ENCODE data around the gene FN1. TPM values are rescaled to one million over a fixed set of nuclear protein-coding genes. Genes with fewer than 3 reads are reported as not detected.

Gene FN1
- total and polyA plus RNA-seq, 3 donors from 2014 or later: 36.8 to 245 (median 66.3) TPM

DNA sequence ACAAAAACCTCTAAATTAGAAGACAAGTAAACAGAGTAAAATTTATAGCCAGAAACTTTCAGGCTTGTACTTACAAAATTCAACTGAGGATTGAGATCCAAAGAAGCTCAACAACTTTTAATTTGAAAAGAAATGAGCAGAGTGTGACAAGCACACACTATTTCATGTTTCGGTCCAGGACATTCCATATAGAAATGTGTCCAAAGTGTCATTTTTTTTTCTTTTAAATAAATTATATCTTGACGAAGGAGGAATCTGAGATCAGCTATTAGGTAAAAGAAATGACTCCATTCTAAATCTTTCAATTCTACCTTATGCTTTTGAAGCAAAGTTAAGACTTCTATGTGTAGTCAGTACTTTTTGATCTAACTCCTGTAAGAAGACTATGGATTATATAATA lies 4.6 kb downstream of the FN1 start:
- Histone ChIP-seq H3K27ac (no peak overlapping the region), H3K36me3 (ENCODE audit: low read depth, missing control alignments) (no peaks in the 10 kb centered on the region), H3K9me3 (no peaks in the 10 kb centered on the region), H3K4me1 (no peaks in the 10 kb centered on the region), H3K27me3 (no peaks in the 10 kb centered on the region), H3K4me3 (no peak overlapping the region)
- TF ChIP-seq, protein P1, sequence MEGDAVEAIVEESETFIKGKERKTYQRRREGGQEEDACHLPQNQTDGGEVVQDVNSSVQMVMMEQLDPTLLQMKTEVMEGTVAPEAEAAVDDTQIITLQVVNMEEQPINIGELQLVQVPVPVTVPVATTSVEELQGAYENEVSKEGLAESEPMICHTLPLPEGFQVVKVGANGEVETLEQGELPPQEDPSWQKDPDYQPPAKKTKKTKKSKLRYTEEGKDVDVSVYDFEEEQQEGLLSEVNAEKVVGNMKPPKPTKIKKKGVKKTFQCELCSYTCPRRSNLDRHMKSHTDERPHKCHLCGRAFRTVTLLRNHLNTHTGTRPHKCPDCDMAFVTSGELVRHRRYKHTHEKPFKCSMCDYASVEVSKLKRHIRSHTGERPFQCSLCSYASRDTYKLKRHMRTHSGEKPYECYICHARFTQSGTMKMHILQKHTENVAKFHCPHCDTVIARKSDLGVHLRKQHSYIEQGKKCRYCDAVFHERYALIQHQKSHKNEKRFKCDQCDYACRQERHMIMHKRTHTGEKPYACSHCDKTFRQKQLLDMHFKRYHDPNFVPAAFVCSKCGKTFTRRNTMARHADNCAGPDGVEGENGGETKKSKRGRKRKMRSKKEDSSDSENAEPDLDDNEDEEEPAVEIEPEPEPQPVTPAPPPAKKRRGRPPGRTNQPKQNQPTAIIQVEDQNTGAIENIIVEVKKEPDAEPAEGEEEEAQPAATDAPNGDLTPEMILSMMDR (IDR thresholded peaks at IDR 0.05): no peak
- TF ChIP-seq POLR2A (IDR thresholded peaks at IDR 0.05): no peak
- no peak for DNase-seq
- 40 to 41% methylated on average over 2 of the region's 2 CpGs for WGBS, 2 donors
- intact Hi-C loops (cut with DNase I; ENCODE audit: low total_unique reads): no loop called here

DNA sequence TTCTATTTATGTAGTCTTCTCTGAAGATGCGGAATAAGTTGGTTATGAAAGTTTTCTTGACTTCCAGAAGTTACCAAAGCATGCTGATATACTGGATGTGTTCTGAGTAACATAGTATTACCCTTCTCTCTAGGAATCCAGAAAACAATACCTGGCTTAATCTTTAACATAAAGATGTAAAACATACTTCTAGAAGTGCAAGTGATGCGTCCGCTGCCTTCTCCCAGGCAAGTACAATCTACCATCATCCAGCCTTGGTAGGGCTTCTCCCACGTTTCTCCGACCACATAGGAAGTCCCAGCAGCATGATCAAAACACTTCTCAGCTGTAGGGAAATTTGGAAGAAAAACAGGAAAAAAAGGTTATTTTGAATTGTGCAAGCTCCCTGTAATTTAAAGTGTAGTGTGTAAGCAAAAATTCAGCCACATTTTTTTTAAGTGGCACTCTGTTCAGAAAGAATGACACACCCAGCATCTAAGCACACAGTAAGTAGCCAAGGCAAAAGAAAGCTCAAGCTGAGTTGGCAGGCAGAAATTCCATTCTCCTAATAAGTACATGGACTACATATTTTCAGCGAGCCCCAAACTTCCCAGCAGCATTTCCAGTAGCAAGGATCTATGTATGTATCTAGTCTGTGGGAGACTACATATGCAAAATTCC lies 5.2 kb downstream of the FN1 start:
- Histone ChIP-seq H3K4me1 (no peaks in the 10 kb centered on the region), H3K9me3 (no peaks in the 10 kb centered on the region), H3K27ac (no peak overlapping the region), H3K36me3 (ENCODE audit: low read depth, missing control alignments) (no peaks in the 10 kb centered on the region), H3K4me3 (no peak overlapping the region), H3K27me3 (no peaks in the 10 kb centered on the region)
- intact Hi-C loops (cut with DNase I; ENCODE audit: low total_unique reads): no loop called here
- WGBS, 2 donors: 56 to 76% methylated on average over 6 of the region's 6 CpGs
- no peak for DNase-seq
- TF ChIP-seq, protein P1 (IDR thresholded peaks at IDR 0.05): no peak
- no peak for TF ChIP-seq POLR2A (IDR thresholded peaks at IDR 0.05)

DNA sequence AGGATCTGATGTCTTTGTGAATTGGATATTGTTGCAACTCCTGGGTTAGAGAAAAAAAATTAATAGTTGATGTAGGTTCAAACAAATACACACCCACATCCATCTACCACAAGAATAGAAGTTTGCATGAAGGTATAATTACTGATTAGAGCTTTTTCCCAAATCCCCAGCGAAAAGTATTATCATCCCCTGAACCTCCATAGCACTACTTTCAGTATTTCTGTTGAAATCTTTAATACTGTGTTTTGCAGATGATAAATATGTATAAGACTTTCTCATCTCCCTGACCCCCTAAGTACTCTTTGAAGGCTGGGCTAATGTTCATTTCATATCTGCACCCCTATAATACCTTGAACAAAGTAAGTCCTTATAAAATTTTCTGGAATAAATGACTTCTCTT lies 6.4 kb downstream of the FN1 start:
- WGBS, 2 donors: 100% methylated on average over 1 of the region's 1 CpG
- H3K9me3 ChIP-seq: no peaks in the 10 kb centered on the region
- DNase-seq: no peak
- intact Hi-C loops (cut with DNase I; ENCODE audit: low total_unique reads): no loop called here
- no peak overlapping the region for H3K4me3 ChIP-seq
- H3K27ac ChIP-seq: no peak overlapping the region
- H3K4me1 ChIP-seq: no peaks in the 10 kb centered on the region
- no peaks in the 10 kb centered on the region for H3K36me3 ChIP-seq (ENCODE audit: low read depth, missing control alignments)
- TF ChIP-seq, protein P1 (IDR thresholded peaks at IDR 0.05): no peak
- TF ChIP-seq POLR2A (IDR thresholded peaks at IDR 0.05): no peak
- no peaks in the 10 kb centered on the region for H3K27me3 ChIP-seq

DNA sequence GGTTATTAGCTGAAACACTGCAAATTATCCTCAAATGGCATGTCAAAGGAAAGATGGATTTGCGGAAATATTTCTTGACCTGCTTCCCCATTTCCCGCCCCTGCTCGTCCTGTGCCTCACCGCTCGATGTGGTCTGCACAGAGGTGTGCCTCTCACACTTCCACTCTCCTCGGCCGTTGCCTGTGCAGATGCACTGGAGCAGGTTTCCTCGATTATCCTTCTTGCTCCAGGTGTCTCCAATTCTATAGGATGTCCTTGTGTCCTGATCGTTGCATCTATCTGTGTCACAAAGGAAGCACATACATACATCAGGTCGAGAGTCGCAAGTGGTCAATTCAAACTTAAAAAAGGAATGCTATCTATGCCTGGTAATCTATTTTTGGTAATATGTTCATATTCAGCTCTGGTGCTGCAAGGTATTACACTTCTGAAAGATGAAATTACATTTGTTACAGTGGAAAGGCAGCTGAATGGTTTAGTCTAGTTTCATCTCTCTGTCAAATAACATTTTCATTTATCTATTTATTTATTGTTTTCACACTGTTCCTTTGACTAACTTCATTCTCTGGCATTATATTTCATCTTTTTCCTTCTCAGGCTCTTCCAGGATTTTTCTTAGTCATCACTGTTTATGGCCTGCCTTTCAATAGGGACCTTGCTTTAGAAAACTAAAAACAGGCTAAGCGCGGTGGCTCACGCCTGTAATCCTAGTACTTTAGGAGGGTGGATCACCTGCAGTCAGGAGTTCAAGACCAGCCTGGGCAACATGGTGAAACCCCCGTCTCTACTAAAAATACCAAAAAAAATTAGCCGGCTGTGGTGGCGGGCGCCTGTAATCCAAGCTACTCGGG lies 7.6 kb downstream of the FN1 start:
- H3K4me3 ChIP-seq: no peak overlapping the region
- no peaks in the 10 kb centered on the region for H3K27me3 ChIP-seq
- H3K9me3 ChIP-seq: no peaks in the 10 kb centered on the region
- TF ChIP-seq POLR2A (IDR thresholded peaks at IDR 0.05): no peak
- TF ChIP-seq, protein P1 (IDR thresholded peaks at IDR 0.05): no peak
- H3K36me3 ChIP-seq (ENCODE audit: low read depth, missing control alignments): no peaks in the 10 kb centered on the region
- 96% methylated on average over 19 of the region's 19 CpGs for WGBS, 2 donors
- DNase-seq: no peak
- no peaks in the 10 kb centered on the region for H3K4me1 ChIP-seq
- intact Hi-C loops (cut with DNase I; ENCODE audit: low total_unique reads): no loop called here
- H3K27ac ChIP-seq: no peak overlapping the region

Data from testis (tissue), 3 donors.